ENCODE results near the gene PPP1R8.

PPP1R8 gene

GRCh38 chr1:27872802-27873551 lies 42.4 kb downstream of the PPP1R8 start:
- no peak for DNase-seq

- no peak for DNase-seq
Observed at GRCh38 chr1:27873671-27874384, 43.2 kb downstream of the PPP1R8 start.

- no peak for DNase-seq
Observed at GRCh38 chr1:27876341-27877114, 45.9 kb downstream of the PPP1R8 start.

- DNase-seq, result no peak
Observed at GRCh38 chr1:27877115-27877416, 46.5 kb downstream of the PPP1R8 start.

GRCh38 chr1:27878039-27878438 lies 47.5 kb downstream of the PPP1R8 start:
- no peak for DNase-seq

GRCh38 chr1:27878787-27879335 lies 48.3 kb downstream of the PPP1R8 start:
- DNase-seq, result no peak

GRCh38 chr1:27879374-27880082 lies 48.9 kb downstream of the PPP1R8 start:
- DNase-seq, result no peak

GRCh38 chr1:27882543-27882903 lies 51.9 kb downstream of the PPP1R8 start:
- no peak for DNase-seq

- DNase-seq, result no peak
Observed at GRCh38 chr1:27883536-27883935, 53.0 kb downstream of the PPP1R8 start.

GRCh38 chr1:27884006-27884954 lies 53.7 kb downstream of the PPP1R8 start:
- no peak for DNase-seq

GRCh38 chr1:27885114-27885528 lies 54.5 kb downstream of the PPP1R8 start:
- no peak for DNase-seq

GRCh38 chr1:27885621-27886352 lies 55.2 kb downstream of the PPP1R8 start:
- DNase-seq, result no peak

- DNase-seq, result no peak
Observed at GRCh38 chr1:27886353-27886679, 55.7 kb downstream of the PPP1R8 start.

- DNase-seq, result no peak
Observed at GRCh38 chr1:27886744-27887143, 56.2 kb downstream of the PPP1R8 start.

GRCh38 chr1:27887215-27888021 lies 56.8 kb downstream of the PPP1R8 start:
- DNase-seq, result no peak

- DNase-seq, result no peak
Observed at GRCh38 chr1:27889506-27889905, 58.9 kb downstream of the PPP1R8 start.

GRCh38 chr1:27891196-27891889 lies 60.8 kb downstream of the PPP1R8 start:
- no peak for DNase-seq

- no peak for DNase-seq
Observed at GRCh38 chr1:27894521-27894920, 63.9 kb downstream of the PPP1R8 start.
